GM12875 (cell line): Measurements from ENCODE around the gene PRRT1B.

Source experiments
- H3K4me3 ChIP-seq: one replicate; pipeline ENCODE4 v1.5.1; 2011; ENCODE audit warnings: low read depth, low read length, control low read depth
- CTCF ChIP-seq: IDR thresholded peaks from 2 replicates; pipeline ENCODE4 v1.5.1; 2011; ENCODE audit warnings: low read depth, mild to moderate bottlenecking, control low read depth, inconsistent platforms, low read length, moderate library complexity, borderline replicate concordance; ENCODE audit not compliant: insufficient read depth

The PRRT1B gene

GRCh38 chr9:131577005-131578000 lies 32.0 kb downstream of the PRRT1B start:
- no peak overlapping the region for H3K4me3 ChIP-seq
- no peak for TF ChIP-seq CTCF

GRCh38 chr9:131578021-131578420 lies 32.7 kb downstream of the PRRT1B start:
- no peak for TF ChIP-seq CTCF

GRCh38 chr9:131578731-131579504 lies 33.6 kb downstream of the PRRT1B start:
- no peak for TF ChIP-seq CTCF
- no peak overlapping the region for H3K4me3 ChIP-seq

More at GRCh38 chr9:131578021-131578420, 32.7 kb downstream of the PRRT1B start:
- no peak overlapping the region for H3K4me3 ChIP-seq

GRCh38 chr9:131579789-131580211 lies 34.5 kb downstream of the PRRT1B start:
- H3K4me3 ChIP-seq: no peak overlapping the region

GRCh38 chr9:131580358-131580757 lies 35.0 kb downstream of the PRRT1B start:
- H3K4me3 ChIP-seq: no peak overlapping the region
- TF ChIP-seq CTCF: no peak

More at GRCh38 chr9:131579789-131580211, 34.5 kb downstream of the PRRT1B start:
- TF ChIP-seq CTCF: no peak

- H3K4me3 ChIP-seq: no peak overlapping the region
- TF ChIP-seq CTCF: no peak
Observed at GRCh38 chr9:131582056-131582455, 36.7 kb downstream of the PRRT1B start.
